ENCODE results near the gene VCL. TPM values are rescaled to one million over a fixed set of nuclear protein-coding genes. Genes with fewer than 3 reads are reported as not detected.
A peak's percentile ranks its signal among the peaks of the same experiment; 100 is the strongest.

The VCL gene
- total RNA-seq, 1 experiment from 2014 or later = 106 TPM

- TF ChIP-seq TCF7L2 (IDR thresholded peaks at IDR 0.05; ENCODE audit: borderline replicate concordance, extremely low read depth, insufficient read depth, insufficient read length) = peak; percentile 100
- no peak for TF ChIP-seq CEBPB (IDR thresholded peaks at IDR 0.05; ENCODE audit: low read depth)
- TF ChIP-seq EZH2phosphoT487 (IDR thresholded peaks at IDR 0.05; ENCODE audit: borderline replicate concordance) = no peak
- TF ChIP-seq ZNF274 (IDR thresholded peaks at IDR 0.05; ENCODE audit: low read depth, low read length) = no peak
Measured at GRCh38 chr10:74150204-74150989, 152.5 kb downstream of the VCL start, which contains the start of gene AP3M1 (continued).

DNA sequence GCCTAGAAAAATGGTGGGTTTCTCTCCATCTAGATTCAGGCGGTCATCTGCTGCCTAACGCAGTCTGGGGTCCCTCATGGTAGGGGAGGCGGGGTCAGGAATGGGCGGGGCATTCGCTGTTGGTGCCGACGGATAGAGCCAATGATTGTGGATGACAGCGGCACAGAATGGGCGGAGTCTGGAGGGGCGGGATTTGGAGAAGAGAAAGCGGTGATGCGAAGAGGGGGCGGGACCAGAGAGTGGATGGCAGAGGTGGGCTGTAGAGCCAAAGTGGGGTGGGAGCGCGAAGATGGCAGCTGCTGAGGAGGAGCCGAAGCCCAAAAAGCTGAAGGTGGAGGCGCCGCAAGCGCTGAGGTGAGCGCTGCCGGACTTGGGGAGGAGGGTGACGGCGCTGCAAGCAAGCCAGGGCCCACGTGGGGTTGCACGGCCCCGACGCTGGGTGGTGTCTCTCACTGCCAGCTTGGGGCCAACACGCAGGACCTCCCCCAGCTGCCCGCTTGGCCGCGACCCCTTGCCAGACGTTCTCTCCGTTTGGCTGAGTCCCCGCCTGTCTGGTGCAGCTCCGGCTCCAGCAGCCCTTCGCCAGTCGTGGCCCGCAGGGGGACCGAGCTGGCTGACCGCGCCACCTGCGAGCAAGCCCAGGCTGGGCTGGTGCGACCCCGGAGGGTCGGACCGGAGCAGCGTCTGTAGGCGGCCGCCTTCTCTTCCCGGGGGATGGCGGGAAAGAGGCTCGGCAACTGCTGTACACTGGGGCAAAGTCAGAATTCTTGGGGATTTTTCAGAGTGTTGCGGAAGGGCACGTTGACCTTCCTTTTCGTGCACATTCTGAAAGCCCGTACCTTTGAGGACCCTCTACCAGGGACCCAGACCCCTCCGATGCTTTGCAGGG, 153.3 kb downstream of the VCL start, which contains the start of gene ADK:
TSS of gene ADK (plus strand) at position 232 of the 889 bp plus-strand sequence. CDS start at position 290, 58 bp downstream.
- BruUV-seq (replicated peaks) = TSS peak; percentile 60
- Histone ChIP-seq H4K20me1 (ENCODE audit: insufficient read depth) (no peaks in the 10 kb centered on the region), H3K9ac (ENCODE audit: low read length) (peak within 1 kb of the TSS; percentile 93), H3K9me2 (ENCODE audit: insufficient read depth) (no peaks in the 10 kb centered on the region), H3K79me2 (ENCODE audit: insufficient read depth, low read length) (peaks cover 81% of the 10 kb centered on the region), H3K36me3 (ENCODE audit: control insufficient read depth in 1 of 2, insufficient read depth in 2 of 2, low read length in 2 of 2) (no peaks in the 10 kb centered on the region), H3K27me3 (ENCODE audit: insufficient read depth, low read length) (no peaks in the 10 kb centered on the region), H3K9me3 (ENCODE audit: control insufficient read depth in 1 of 2, insufficient read depth in 1 of 2, low read depth in 1 of 2, low read length in 2 of 2) (no peaks in the 10 kb centered on the region), H3K27ac (ENCODE audit: low read depth, low read length) (peak within 1 kb of the TSS; percentile 89), H3K4me1 (ENCODE audit: control insufficient read depth in 1 of 2, insufficient read depth in 2 of 2, low read length in 2 of 2) (peaks cover 13 to 22% of the 10 kb centered on the region in 2 experiments), H3K4me3 (replicated peaks in 1 of 2; ENCODE audit: low read depth in 1 of 2, low read length in 2 of 2) (peak within 1 kb of the TSS; percentile 82 to 85), H3K4me2 (ENCODE audit: low read length) (peak within 1 kb of the TSS; percentile 91), H2AFZ (ENCODE audit: low read depth, low read length, poor library complexity, severe bottlenecking) (peak within 1 kb of the TSS; percentile 42)
- CTCF ChIA-PET = no interaction called here
- ATAC-seq = peak; percentile 92
- peak; percentile 96 for DNase-seq (ENCODE audit: low read depth, low spot score)
- RAD21 ChIA-PET (ENCODE audit: low non-redundant PET in 1 of 2, low total read pairs in 2 of 2, uncharacterized antibody in 2 of 2, unreplicated experiment in 2 of 2) = interaction anchor here in 1 of 2 experiments (1.0 kb wide), 1 partner anchor 63 kb away, joined by 3 read pairs; no protein-coding TSS in a partner anchor
- POLR2A ChIA-PET = interaction anchor here (1.4 to 1.7 kb wide), 2 partner anchors 32 to 84 kb away, joined by 6 read pairs; no protein-coding TSS in a partner anchor
- intact Hi-C loops (cut with micrococcal nuclease) = loop anchor here (5.0 kb wide), 2 partner anchors 61 to 81 kb away; no protein-coding TSS in a partner anchor
- TF ChIP-seq SIN3A (IDR thresholded peaks at IDR 0.05; ENCODE audit: low read depth) = 0 out of 2 replicates have a peak, but pooled peaks have one; percentile 14
- no peak for TF ChIP-seq JUND (IDR thresholded peaks at IDR 0.05)
- peak; percentile 40 for TF ChIP-seq POLR2A (IDR thresholded peaks at IDR 0.05; ENCODE audit: borderline replicate concordance, extremely low read depth, insufficient read depth, insufficient read length)
- no peak; the same call in 1 of the 2 replicates for TF ChIP-seq ZFX (IDR thresholded peaks at IDR 0.05)
- TF ChIP-seq, protein P1, sequence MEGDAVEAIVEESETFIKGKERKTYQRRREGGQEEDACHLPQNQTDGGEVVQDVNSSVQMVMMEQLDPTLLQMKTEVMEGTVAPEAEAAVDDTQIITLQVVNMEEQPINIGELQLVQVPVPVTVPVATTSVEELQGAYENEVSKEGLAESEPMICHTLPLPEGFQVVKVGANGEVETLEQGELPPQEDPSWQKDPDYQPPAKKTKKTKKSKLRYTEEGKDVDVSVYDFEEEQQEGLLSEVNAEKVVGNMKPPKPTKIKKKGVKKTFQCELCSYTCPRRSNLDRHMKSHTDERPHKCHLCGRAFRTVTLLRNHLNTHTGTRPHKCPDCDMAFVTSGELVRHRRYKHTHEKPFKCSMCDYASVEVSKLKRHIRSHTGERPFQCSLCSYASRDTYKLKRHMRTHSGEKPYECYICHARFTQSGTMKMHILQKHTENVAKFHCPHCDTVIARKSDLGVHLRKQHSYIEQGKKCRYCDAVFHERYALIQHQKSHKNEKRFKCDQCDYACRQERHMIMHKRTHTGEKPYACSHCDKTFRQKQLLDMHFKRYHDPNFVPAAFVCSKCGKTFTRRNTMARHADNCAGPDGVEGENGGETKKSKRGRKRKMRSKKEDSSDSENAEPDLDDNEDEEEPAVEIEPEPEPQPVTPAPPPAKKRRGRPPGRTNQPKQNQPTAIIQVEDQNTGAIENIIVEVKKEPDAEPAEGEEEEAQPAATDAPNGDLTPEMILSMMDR (IDR thresholded peaks at IDR 0.05 in 2 of 3, conservative IDR thresholded peaks at IDR 0.05 in 1 of 3; ENCODE audit: borderline replicate concordance in 1 of 3, insufficient read depth in 1 of 3, low read depth in 2 of 3, low read length in 2 of 3) = peak in 2 of 3 experiments; percentile 15 to 16; a peak in 1 of 6 replicates
- peak; percentile 17; the same call in 1 of the 2 replicates for TF ChIP-seq RAD21 (IDR thresholded peaks at IDR 0.05; ENCODE audit: low read depth)
- TF ChIP-seq YY1 (IDR thresholded peaks at IDR 0.05; ENCODE audit: extremely low read depth, insufficient replicate concordance, low read depth, low read length) = no peak
- peak; percentile 73 for TF ChIP-seq POLR2AphosphoS5 (IDR thresholded peaks at IDR 0.05; ENCODE audit: low read depth, low read length)
- TF ChIP-seq, protein P2, sequence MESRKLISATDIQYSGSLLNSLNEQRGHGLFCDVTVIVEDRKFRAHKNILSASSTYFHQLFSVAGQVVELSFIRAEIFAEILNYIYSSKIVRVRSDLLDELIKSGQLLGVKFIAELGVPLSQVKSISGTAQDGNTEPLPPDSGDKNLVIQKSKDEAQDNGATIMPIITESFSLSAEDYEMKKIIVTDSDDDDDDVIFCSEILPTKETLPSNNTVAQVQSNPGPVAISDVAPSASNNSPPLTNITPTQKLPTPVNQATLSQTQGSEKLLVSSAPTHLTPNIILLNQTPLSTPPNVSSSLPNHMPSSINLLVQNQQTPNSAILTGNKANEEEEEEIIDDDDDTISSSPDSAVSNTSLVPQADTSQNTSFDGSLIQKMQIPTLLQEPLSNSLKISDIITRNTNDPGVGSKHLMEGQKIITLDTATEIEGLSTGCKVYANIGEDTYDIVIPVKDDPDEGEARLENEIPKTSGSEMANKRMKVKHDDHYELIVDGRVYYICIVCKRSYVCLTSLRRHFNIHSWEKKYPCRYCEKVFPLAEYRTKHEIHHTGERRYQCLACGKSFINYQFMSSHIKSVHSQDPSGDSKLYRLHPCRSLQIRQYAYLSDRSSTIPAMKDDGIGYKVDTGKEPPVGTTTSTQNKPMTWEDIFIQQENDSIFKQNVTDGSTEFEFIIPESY (IDR thresholded peaks at IDR 0.05; ENCODE audit: extremely low read depth, insufficient replicate concordance, low read length) = no peak
- peak; percentile 82 for TF ChIP-seq SP1 (IDR thresholded peaks at IDR 0.05; ENCODE audit: low read depth)
- no peak for TF ChIP-seq FOSL1 (IDR thresholded peaks at IDR 0.05; ENCODE audit: low read depth)
- TF ChIP-seq ZNF274 (IDR thresholded peaks at IDR 0.05; ENCODE audit: low read depth, low read length) = no peak
- no peak for TF ChIP-seq SRF (IDR thresholded peaks at IDR 0.05; ENCODE audit: low read depth)
- TF ChIP-seq ELF1 (IDR thresholded peaks at IDR 0.05; ENCODE audit: borderline replicate concordance, low read depth) = no peak
- no peak for TF ChIP-seq EGR1 (IDR thresholded peaks at IDR 0.05; ENCODE audit: low read depth)

Measured in HCT116 (cell line).